Neural progenitor cell (in vitro differentiated cells): Measurements from ENCODE around the gene POLN.

ENCODE experiments used
- CTCF ChIP-seq: fragments of 200-600 bp; sonication (generic); IDR thresholded peaks from 2 replicates; pipeline ENCODE4 v1.5.1; 2017; ENCODE audit warnings: antibody characterized with exemption, mild to moderate bottlenecking
- EZH2 ChIP-seq: fragments of 200-600 bp; sonication (generic); IDR thresholded peaks from 2 replicates; pipeline ENCODE4 v1.6.1; 2017; ENCODE audit warnings: antibody characterized with exemption, mild to moderate bottlenecking, moderate library complexity

- TF ChIP-seq CTCF (no peak), EZH2 (no peak)
Observed at GRCh38 chr4:2101346-2102044, 140.4 kb downstream of the POLN start.
